ENCODE data around the gene ZNF648. TPM values are rescaled to one million over a fixed set of nuclear protein-coding genes. Genes with fewer than 3 reads are reported as not detected.
A peak's percentile ranks its signal among the peaks of the same experiment; 100 is the strongest.
"Not testable (repeated sequence)": the region's sequence is repeated elsewhere in the genome, so short reads cannot be mapped to it uniquely, and the experiment has no call there.

The ZNF648 gene
- total RNA-seq, 1 donor from 2014 or later = 0.89 TPM

- DNase-seq = no peak
Observed at GRCh38 chr1:182069028-182069466, 7.5 kb upstream of the ZNF648 start.

- DNase-seq = no peak
Observed at GRCh38 chr1:182066934-182067333, 5.4 kb upstream of the ZNF648 start.

GRCh38 chr1:182065126-182065845 lies 3.8 kb upstream of the ZNF648 start:
- DNase-seq = no peak

- no peak for DNase-seq
Observed at GRCh38 chr1:182064611-182065010, 3.1 kb upstream of the ZNF648 start.

GRCh38 chr1:182062223-182062622 lies 711 bp upstream of the ZNF648 start:
- no peak for DNase-seq

GRCh38 chr1:182060877-182061276 lies 635 bp downstream of the ZNF648 start:
- DNase-seq = no peak

GRCh38 chr1:182059936-182060335 lies 1.6 kb downstream of the ZNF648 start:
- no peak for DNase-seq

GRCh38 chr1:182056601-182057366 lies 4.7 kb downstream of the ZNF648 start:
- DNase-seq = no peak

- no peak for DNase-seq
Observed at GRCh38 chr1:182054698-182055326, 6.7 kb downstream of the ZNF648 start.

GRCh38 chr1:182052355-182052754 lies 9.2 kb downstream of the ZNF648 start:
- DNase-seq = no peak

- DNase-seq = no peak
Observed at GRCh38 chr1:182051938-182052337, 9.6 kb downstream of the ZNF648 start.

- no peak for DNase-seq
Observed at GRCh38 chr1:182050481-182051448, 10.7 kb downstream of the ZNF648 start.

- DNase-seq = no peak
Observed at GRCh38 chr1:182048562-182048961, 12.9 kb downstream of the ZNF648 start.

- DNase-seq = no peak
Observed at GRCh38 chr1:182046763-182047162, 14.7 kb downstream of the ZNF648 start.

- DNase-seq = not testable (repeated sequence)
Observed at GRCh38 chr1:182045481-182045880, 16.0 kb downstream of the ZNF648 start.

- no peak for DNase-seq
Observed at GRCh38 chr1:182041615-182042014, 19.9 kb downstream of the ZNF648 start.

GRCh38 chr1:182038220-182038619 lies 23.3 kb downstream of the ZNF648 start:
- DNase-seq = no peak

GRCh38 chr1:182035097-182035770 lies 26.3 kb downstream of the ZNF648 start:
- no peak for DNase-seq

- DNase-seq = no peak
Observed at GRCh38 chr1:182032251-182032650, 29.3 kb downstream of the ZNF648 start.

- DNase-seq = peak; percentile 72
Observed at GRCh38 chr1:182029379-182030331, 31.9 kb downstream of the ZNF648 start.
